NCI-H1930 (cell line): ENCODE results near the gene RAPSN.

Experiments
- DNase-seq, 2 experiments: peaks; one replicate each; lab custom pipeline; 2025; lab: John Stamatoyannopoulos, UW

The RAPSN gene

DNA sequence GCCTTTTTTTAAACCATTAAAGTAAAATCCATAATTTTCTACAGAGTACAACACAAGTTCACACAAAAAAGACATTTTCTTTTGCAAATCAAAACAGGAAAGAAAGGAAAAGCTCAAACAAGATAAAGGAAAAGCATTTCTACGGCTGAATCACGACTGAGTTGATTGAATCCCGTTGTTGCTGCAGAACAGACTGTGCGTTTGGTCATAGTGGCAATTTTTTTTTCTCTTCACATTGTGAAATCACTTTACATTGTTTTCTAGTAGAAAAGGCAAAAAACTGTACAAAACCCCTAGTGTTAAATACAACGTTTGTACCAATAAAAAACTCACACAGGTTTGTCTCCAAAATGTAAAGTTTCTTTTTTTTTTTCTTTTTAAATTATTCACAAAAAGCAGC, 17.3 kb upstream of the RAPSN start:
- no peak for DNase-seq

DNA sequence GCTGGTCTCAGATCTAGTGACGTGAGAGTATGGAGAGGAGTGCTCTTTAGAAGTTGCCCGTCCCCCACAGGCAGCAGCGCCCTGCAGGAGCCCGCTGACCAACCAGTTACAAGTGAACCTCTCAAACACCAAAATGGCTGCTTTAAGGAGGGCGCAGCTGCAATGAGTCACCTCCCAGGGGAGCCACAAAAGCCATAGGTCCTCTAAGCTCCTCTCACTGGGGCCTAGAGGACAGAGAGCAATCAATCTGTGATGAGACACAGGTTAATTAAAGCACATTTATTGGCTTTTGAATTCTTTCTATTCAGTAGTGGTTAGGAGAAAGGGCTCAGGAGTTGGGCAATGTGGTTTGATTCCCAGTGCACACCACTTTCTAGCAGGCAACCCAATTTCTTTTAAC, 15.5 kb upstream of the RAPSN start:
- peak; percentile 91 to 94 for DNase-seq

DNA sequence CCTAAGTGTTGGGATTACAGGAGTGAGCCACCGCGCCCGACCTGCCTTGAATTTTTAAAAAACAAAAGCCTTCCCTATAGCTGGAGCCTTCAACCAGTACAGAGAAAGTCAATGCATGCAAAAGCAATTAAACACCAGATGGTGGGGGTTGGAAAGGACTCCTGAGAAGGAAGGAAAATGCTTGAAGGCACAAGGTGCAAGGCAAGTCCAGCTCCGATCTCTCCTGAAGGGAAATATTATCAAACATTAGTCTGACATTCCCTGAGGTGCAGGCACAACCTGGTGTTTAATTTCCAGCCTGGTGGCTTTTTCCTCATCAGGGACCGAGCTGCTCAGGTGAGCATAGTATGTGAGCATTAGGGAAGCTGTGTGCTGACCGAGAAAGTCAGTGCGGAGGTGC, 12.9 kb upstream of the RAPSN start:
- no peak for DNase-seq

DNA sequence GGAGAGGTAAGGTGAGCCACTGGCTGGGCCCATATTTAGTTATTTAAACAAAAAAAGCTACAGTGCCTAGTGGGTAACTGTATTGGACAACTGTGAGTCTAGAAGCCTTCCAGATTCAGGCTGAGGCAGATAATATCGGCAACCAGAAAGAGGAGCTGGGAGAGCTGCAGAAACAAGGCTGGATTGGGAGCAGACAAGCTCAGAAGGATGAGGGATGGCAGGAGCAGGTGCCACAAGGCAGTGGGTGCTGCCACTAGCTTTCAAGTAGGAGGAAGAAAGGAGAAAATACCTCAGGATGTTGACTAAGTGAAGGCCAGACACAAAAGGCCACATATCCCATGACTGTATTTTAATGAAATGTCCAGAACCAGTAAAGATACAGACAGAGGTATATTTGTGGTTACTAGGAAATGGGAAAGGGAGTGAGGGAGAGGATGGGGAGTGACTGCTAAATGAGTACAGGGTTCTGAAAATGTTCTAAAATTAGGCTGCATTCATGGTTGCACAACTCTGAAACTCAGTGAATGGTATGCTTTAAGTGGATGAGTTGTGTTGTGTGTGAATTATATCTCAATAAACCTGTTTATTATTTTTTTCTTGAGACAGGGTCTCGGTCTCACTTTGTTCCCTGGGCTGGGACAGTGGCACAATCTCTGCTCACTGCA, 11.8 kb upstream of the RAPSN start:
- no peak for DNase-seq

DNA sequence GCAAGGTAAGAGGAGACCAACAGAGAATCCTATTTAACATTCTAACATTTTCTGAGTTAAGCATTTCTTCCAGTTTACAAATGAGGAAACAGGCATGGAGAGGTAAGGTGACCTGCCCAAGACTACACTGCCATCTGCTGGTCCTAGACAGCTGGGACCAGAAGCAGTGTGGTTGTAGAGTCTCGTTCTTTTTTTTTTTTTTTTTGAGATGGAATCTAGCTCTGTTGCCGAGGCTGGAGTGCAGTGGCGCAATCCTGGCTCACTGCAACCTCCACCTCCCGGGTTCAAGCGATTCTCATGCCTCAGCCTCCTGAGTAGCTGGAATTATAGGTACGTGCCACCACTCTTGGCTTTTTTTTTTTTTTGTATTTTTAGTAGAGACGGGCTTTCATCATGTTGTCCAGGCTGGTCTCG, 5.3 kb upstream of the RAPSN start:
- DNase-seq = peak; percentile 54 to 63

DNA sequence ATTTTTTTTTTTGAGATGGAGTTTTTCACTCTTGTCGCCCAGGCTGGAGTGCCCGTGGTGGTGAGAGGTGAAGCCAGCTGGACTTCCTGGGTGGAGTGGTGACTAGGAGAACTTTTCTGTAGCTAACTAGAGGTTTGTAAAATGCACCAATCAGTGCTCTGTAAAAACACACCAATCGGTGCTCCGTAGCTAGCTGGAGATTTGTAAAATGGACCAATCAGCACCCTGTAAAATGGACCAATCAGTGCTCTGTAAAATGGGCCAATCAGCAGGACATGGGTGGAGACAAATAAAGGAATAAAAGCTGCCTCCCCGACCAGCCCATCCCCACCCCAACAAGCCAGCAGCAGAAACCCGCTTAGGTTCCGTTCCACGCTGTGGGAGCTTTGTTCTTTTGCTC, 4.4 kb upstream of the RAPSN start:
- DNase-seq = no peak

DNA sequence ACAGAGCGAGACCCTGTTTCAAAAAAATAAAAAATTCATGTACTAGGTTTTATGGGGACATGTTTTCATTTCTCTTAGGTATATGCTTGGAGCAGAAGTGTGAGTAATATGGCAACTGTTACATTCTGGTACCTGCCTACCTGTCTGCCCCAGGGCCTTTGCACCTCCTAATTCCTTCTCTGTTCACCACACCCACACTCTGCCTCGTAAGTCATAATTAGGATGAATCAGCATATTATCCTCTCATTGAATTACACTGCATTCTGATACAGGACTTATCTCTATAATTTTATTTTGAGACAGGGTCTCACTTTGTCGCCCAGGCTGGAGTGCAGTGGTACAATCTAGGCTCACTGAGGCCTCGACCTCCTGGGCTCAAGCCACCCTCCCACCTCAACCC, 3.1 kb upstream of the RAPSN start:
- DNase-seq = no peak

DNA sequence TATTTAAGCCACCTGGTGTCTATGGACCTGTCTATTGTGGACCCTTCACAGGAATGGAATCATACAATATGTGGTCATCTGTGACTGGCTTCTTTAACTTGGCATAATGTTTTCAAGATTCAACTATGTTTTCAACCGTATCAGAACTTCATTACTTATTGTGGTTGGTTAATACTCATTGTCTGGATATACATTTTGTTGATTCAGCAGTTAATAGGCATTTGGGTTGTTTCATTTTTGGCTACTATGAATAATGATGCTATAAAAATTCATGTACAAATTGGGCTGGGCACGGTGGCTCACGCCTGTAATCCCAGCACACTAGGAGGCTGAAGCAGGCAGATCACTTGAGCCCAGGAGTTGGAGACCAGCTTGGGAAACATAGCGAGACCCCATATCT, 2.5 kb upstream of the RAPSN start:
- DNase-seq = no peak

DNA sequence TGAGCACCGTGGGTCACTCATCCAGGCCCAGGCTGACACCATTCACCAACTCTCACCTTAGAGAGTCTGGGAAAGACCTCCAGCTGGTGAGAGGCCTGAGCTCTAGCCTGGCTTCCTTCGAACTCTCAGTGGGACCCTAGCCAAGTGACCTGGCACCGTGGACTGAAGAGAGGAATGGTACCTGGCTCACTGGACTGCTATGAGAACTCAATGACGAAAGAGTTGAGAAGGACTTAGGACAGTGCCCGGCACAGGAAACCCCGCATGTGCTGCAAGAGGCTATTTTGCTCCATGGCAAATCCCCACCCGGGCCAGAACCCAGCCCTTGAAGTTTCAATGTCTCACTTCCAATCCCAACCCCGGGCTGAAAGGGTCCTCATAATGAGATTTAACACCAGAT, 605 bp upstream of the RAPSN start:
- DNase-seq = no peak

DNA sequence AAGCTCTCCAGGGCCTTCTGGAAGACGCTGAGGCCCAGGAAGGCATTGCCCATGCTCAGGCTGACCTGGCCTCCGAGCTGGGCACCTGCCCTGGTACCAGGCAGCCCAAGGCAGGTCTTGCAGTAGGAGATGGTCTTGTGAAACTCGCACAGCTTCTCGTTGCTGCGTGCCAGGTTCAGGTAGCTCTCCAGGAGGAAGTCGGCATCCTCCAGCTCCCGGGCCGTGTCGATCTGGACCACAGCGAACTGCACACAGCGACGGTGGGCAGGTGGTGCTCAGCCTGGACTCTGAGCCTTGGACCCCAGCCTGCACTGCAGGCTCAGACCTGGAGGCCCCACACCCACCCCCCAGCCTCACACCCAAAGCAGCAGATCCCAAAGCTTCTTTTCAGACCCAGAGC, 1.0 kb downstream of the RAPSN start:
- no peak for DNase-seq

DNA sequence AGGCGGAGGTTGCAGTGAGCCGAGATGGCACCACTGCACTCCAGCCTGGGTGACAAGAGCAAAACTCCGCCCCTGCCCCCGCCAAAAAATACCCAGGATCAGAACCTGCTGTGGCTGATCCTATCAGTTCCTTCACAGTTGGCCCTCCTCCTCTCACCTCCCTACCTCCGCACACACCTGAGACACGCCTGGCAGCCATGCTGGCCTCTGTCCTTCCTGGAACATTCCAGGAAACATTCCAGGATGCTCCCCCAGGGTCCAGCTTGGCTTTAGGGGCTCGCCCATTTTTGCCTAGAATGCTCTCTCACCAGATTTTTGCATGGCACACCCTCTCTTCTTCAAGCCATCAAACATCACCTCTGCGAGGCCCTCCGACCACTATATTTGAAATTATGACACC, 2.1 kb downstream of the RAPSN start:
- DNase-seq = no peak

DNA sequence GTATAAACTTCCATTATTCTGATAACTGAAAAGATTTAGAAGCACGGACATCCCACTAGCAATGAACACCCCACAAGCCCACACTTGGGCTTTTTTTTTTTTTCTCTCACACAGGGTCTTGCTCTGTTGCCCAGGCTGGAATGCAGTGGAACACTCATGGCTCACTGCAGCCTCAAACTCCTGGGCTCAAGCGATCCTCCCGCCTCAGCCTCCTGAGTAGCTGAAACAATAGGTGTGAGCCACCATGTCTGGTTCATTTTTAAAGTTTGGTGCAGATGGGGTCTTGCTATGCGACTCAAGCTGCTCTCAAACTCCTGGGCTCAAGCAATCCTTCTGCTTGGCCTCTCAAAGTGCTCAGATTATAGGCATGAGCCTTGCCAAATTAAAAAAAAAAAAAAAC, 3.1 kb downstream of the RAPSN start:
- no peak for DNase-seq

DNA sequence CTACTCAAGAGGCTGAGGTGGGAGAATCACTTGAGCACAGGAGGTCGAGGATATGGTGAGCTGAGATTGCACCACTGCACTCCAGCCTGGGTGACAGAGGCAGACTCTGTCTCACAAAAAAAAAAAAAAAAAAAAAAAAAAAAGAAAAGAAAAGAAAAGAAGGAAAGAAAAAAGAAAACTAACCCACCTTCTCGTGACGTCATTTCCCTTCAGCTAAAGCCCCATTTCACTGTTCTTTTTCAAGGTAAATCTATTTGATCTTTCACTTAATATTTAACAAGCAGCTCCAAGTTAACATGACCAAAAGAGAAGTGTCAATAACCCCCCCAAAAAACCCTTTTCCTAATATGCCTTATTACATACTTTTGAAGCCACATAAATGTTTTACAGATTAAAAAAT, 5.1 kb downstream of the RAPSN start:
- no peak for DNase-seq

DNA sequence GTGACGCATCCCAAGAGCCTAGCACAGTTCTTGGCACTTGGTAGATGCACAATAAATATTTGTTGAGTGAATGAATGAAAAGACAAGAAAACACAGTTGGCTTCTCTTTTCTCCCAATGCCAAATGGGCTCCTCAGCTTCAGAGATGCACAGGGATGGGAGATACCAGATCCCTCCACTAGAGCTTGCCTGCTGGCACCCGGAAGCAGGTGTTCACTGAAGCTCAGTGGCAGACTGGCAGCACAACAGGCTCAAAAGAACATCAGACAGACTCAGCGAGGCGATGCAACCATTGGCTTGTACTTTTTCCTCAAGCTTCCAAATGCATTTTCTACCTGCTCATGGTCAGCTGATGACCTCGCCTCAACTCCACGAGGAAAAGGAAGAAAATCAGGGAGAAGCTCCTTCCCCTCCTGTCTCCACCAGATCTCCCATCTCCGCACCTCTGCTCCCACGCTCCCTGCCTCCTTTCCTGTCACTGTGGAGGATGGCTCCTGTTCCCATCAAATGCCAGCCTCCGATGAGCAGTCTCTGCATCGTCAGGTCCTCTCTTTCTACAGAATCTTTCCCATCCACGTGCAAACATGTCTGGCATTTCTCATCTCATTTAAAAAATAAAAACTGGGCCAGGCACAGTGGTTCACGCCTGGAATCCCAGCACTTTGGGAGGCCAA, 5.8 kb downstream of the RAPSN start:
- no peak for DNase-seq

DNA sequence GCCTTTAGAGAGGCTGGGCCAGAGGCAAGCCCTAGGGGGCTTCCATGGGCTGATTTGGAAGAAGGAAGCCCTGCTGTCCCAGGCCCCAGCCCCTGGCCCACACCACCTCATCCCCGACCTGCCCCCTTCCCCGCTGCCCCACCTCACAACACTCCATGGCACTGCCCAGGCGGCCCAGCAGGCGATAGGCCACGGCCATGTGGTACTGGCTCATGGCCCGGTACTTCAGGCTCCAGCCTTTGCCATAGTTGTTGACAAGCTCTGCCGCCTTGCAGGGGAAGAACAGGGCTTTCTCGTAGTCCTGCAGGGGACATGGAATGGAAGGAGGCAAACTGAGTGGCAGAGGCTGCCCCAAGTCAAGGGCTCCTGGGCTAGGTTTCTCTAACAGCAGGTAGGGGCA, 6.4 kb downstream of the RAPSN start:
- no peak for DNase-seq

DNA sequence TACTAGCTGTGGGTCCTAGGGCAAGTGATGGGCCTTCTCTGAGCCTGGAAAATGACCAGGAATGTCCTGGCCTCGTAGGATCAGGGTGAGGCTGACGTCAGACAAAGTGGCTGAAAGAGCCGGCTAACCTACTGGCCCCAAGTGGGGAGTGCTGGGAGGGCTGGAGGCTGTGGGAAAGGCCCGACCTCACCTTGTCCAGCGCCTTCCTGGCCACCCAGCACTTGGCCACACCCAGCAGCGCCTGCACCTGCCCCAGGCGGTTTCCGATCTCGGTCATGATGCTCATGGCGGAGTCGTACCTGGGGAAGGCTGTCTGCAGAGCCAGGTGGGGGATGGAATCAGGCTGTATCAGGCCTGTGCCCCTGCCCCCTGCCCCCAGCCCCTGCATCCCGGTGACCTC, 7.5 kb downstream of the RAPSN start:
- no peak for DNase-seq

DNA sequence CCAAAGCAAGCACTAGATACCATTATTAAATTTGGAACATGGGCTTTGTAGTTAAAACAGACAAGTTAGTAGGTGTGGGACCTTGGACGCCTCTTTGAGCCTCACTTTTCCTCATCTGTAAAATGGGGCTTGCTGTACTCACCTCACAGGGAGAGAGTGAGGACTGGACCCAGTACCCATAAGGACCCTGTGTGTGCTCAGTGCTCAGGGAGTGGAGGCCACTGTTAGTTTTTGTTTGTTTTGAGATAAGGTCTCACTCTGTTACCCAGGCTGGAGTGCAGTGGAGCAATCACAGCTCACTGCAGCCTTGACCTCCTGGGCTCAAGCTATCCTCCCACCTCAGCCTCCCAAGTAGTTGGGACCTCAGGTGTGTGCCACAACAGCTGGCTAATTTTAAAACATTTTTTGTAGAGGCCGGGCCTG, 8.9 kb downstream of the RAPSN start:
- DNase-seq = no peak

DNA sequence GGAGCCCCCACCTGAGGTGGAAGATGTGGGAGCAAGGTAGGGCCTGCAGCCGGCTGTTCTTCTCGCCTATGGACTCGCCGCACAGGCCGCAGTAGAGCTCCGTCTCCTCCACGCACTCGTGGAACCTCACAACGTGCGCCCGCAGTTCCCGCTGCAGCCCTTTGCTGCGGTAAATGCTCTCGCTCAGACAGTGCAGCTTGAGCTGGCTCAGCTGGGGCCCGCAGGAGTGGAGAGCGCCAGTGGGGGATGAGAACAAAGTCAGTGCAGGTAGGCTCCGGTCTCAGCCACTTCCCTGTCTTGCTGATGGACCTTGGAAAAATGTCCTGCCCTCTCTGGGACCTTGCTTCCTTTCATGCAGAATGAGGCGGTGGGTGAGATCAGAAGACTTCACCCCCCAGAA, 10.2 kb downstream of the RAPSN start:
- DNase-seq = no peak

DNA sequence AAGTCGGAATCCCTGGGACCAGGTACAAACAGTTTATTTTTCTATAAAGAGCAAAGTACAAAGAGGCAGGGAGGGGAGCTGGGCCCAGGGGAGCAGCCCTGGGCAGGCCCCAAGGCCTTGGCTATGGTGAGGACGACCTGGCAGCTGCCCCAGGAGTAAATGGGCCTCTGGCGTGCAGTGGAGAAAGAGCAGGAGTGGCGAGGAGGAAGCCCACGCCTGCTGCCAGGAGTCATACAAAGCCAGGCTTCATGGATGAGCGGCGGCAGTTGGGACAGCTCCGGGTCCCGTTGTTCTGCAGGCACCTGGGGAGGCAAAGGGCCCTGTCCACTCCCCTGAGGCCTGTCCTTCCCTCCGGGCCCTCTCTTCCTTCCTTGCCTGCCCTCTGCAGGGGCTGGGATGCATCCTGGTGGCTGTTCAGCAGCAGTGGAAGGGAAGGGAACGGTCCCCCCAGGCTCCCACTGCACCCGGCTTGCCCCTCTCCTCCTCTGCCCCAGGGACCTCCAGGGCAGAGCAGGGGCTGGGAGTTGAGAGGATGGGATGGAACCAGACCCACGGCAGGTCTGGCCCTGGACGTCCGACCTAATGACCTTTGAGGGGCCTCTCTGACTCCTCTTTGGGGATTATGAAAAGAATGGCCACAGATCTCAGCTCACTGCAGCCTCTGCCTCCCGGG, 11.1 kb downstream of the RAPSN start:
- no peak for DNase-seq

DNA sequence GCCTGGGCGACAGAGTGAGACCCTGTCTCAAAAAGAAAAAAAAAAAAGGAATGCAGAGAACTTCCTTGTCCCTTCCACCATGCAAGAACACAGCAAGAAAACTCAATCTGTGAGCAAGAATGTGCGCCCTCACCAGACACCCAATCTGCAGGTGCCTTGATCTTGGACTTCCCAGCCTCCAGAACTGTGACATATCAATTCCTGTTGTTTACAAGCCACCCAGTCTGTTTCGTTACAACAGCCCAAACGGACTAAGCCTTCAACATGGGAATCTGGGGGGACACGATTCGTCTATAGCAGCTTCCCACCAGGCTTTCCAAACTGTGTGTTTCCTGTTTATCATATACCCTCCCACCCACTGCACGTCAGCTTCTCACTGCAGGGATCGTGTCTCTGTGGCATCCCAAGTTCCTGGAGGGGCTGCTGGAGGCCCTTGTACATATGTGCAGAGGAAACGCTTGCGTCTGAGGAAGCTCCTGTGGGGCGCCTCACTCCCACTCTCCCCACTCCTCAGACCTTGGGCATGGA, 11.7 kb downstream of the RAPSN start:
- DNase-seq = no peak

DNA sequence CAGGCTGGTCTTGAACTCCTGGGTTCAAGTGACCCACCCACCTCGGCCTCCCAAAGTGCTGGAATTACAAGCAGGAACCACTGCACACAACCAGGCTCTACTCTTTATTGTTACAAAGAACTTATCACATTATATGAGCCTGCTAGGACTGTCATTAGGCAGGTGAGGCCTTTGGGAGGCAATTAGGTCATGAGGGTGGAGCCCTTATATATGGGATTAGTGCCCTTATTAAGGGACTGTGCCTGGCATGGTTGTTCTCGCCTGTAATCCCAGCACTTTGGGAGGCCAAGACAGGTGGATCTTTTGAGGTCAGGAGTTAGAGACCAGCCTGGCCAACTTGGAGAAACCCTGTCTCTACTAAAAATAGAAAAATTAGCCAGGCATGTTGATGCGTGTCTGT, 12.2 kb downstream of the RAPSN start:
- no peak for DNase-seq

DNA sequence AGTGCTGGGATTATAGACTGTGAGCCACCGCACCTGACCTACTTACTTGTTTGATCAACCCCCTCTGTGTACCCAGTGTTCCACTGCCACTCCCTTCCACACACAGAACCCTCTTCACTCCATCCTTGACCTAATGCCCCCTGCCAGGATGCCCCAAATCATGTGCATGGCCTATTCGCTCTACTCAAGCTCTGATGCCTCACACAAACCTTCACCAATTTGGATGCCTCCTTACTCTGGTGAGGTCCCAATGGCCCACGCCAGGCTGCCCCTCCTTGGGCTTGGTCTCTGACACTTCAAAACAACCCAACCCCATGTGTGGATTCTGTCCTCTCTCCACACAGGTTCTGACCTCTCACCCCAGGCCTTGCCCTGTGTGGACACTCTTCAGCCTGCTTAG, 13.2 kb downstream of the RAPSN start:
- no peak for DNase-seq

DNA sequence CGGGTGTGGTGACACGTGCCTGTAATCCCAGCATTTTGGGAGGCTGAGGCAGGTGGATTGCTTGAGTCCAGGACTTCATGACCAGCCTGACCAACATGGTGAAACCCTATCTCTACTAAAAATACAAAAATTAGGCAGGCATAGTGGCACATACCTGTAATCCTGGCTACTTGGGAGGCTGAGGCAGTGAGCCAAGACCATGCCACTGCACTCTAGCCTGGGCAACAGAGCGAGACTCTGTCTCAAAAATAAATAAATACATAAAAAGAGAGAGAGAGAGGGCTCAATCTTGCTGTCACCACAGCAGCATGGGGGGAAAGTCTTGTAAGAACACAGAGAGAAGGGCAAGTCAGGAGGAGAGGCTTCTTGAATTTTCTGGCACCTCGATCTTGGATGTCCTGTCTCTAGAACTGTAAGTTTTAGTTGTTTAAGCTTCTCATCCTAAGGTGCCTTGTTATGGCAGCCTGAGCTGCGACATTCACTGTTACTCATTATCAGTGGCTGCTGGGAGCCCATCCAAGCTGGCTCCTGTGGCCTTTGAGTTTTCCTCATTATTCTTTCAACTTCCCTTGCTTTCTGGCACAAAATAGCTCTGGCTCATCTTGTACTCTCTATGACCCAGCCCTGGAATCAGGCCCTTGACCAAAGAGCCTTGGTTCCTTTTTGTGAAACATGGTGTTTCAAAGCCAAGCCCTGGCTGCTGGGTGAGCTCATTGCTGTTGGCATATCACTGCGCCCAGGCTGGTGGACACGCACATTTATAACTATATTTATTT, 14.7 kb downstream of the RAPSN start:
- DNase-seq = no peak
